ENCODE data around the gene MICB. TPM values are rescaled to one million over a fixed set of nuclear protein-coding genes. Genes with fewer than 3 reads are reported as not detected.

The MICB gene
- total and polyA plus RNA-seq, 2 of the 8 experiments (the other 6 are each of a cell fraction or from before 2014, with no cell fraction given) = 16.2 to 25.3 TPM

DNA sequence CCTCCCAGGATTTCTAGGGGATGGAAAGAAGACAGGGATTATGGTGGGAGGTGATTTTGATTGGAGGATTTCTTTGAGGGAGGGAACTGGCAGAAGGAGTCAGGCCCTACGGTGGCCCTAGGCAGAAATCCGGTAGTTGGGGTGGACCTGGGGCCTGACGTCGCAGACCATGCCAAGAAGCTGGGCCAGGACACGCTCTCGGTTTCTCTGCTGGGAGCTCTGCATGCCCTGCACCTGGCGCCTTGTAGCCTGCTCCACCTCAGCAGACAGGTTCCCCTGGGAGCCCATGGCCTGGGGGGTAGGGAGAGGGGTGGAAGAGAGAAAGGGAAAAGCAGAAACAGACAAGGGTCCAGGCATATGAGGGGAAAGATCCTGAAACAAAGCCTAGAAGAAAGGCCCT is 47.3 kb downstream of the MICB start:
- DNase-seq (ENCODE audit: low read depth in 1 of 2, low spot score in 2 of 2) = no peak
- Histone ChIP-seq H3K9ac (replicated peaks in 1 of 4; ENCODE audit: extremely low read depth in 1 of 4, low read depth in 3 of 4, low read length in 3 of 4) (no peak overlapping the region), H3K56ac (replicated peaks; ENCODE audit: insufficient read length, low read depth, low read length) (no peak overlapping the region), H2AK5ac (ENCODE audit: low read depth, low read length) (no peak overlapping the region), H3K9me3 (ENCODE audit: insufficient read depth in 2 of 2, low read depth in 1 of 2, low read length in 1 of 2) (no peaks in the 10 kb centered on the region), H3K4me1 (replicated peaks in 1 of 4; ENCODE audit: control insufficient read depth in 3 of 4, insufficient read depth in 4 of 4, low read length in 3 of 4) (peaks cover 0 to 9% (median 5%) of the 10 kb centered on the region in 4 experiments; a peak in 5 of 7 replicates), H2BK20ac (ENCODE audit: low read length) (no peak overlapping the region), H4K91ac (replicated peaks; ENCODE audit: insufficient read length, low read length) (no peak overlapping the region), H3K79me1 (ENCODE audit: low read depth, low read length) (no peaks in the 10 kb centered on the region; the same call in 1 of the 2 replicates), H3K79me2 (ENCODE audit: control insufficient read depth in 1 of 2, insufficient read depth in 2 of 2, low read length in 2 of 2) (peaks cover 12 to 29% of the 10 kb centered on the region in 2 experiments), H3K14ac (ENCODE audit: insufficient read length) (no peak overlapping the region), H3K27me3 (replicated peaks in 1 of 4; ENCODE audit: control insufficient read depth in 3 of 4, extremely low read depth in 1 of 4, insufficient read depth in 3 of 4, low read length in 3 of 4) (no peaks in the 10 kb centered on the region), H2BK15ac (ENCODE audit: low read length) (0 out of 2 replicates have a peak overlapping the region, but pooled peaks have one; percentile 66), H3K4me2 (ENCODE audit: insufficient read depth in 1 of 2, low read depth in 2 of 2, low read length in 2 of 2) (peak overlapping the region in 1 of 2 experiments; percentile 32; a peak in 1 of 4 replicates), H2BK5ac (ENCODE audit: low read depth, low read length) (no peak overlapping the region), H3K23ac (ENCODE audit: insufficient read length) (no peak overlapping the region), H4K20me1 (replicated peaks in 1 of 2; ENCODE audit: control insufficient read depth in 1 of 2, insufficient read depth in 2 of 2, low read length in 2 of 2) (peaks cover 2 to 4% of the 10 kb centered on the region in 2 experiments), H3K36me3 (ENCODE audit: control insufficient read depth in 2 of 4, insufficient read depth in 4 of 4, low read length in 3 of 4) (peaks cover under 1 to 7% (median 2%) of the 10 kb centered on the region in 4 experiments; a peak in 5 of 8 replicates), H2BK12ac (ENCODE audit: low read depth, low read length) (no peak overlapping the region), H3K4ac (replicated peaks; ENCODE audit: insufficient read length, low read depth, low read length) (no peak overlapping the region), H3K27ac (ENCODE audit: low read depth, low read length) (no peak overlapping the region), H4K8ac (ENCODE audit: extremely low read depth, insufficient read depth, low read length) (no peak overlapping the region), H4K5ac (ENCODE audit: insufficient read length, low read depth, low read length) (no peak overlapping the region), H3K18ac (ENCODE audit: extremely low read depth, low read length) (no peak overlapping the region), H2AFZ (ENCODE audit: low read length) (no peak overlapping the region), H2BK120ac (replicated peaks; ENCODE audit: low read depth, low read length) (no peak overlapping the region), H3K4me3 (ENCODE audit: extremely low read depth in 1 of 4, insufficient read depth in 2 of 4, low read depth in 3 of 4, low read length in 4 of 4) (no peak overlapping the region), H3K23me2 (ENCODE audit: low read depth, low read length) (peaks cover 4% of the 10 kb centered on the region)
- TF ChIP-seq RNF2 (IDR thresholded peaks at IDR 0.05; ENCODE audit: borderline replicate concordance, low read depth, low read length, missing control alignments, poor library complexity, severe bottlenecking) (no peak), CEBPB (IDR thresholded peaks at IDR 0.05; ENCODE audit: low read depth, low read length) (no peak), RXRA (IDR thresholded peaks at IDR 0.05; ENCODE audit: insufficient read depth, low read depth, low read length) (no peak), BRCA1 (IDR thresholded peaks at IDR 0.05; ENCODE audit: low read depth, low read length) (no peak), RAD21 (IDR thresholded peaks at IDR 0.05 in 1 of 2, conservative IDR thresholded peaks at IDR 0.05 in 1 of 2; ENCODE audit: low read depth in 2 of 2, low read length in 2 of 2) (no peak), SP2 (IDR thresholded peaks at IDR 0.05; ENCODE audit: low read length) (no peak), NANOG (IDR thresholded peaks at IDR 0.05; ENCODE audit: insufficient read depth, low read depth, low read length, poor library complexity, severe bottlenecking) (no peak), EZH2 (IDR thresholded peaks at IDR 0.05; ENCODE audit: low read depth, low read length, severe bottlenecking) (no peak), TAF7 (optimal IDR thresholded peaks at IDR 0.05; ENCODE audit: borderline replicate concordance, low read depth, low read length) (no peak), E2F6 (IDR thresholded peaks at IDR 0.05) (no peak), CBX8 (IDR thresholded peaks at IDR 0.05; ENCODE audit: borderline replicate concordance, low read depth, low read length) (no peak)
- FAIRE-seq = no peak
- ChIA-PET POLR2A (ENCODE audit: partially characterized antibody) (interaction anchor here (0.6 to 18.4 kb wide), 6 partner anchors 15 to 107 kb away, joined by 3 to 428 read pairs (median 78); partner anchors contain the start of genes BAG6, MCCD1, MICB and NCR3), CTCF (ENCODE audit: partially characterized antibody) (interaction anchor here (0.7 to 24.7 kb wide), 3 partner anchors 20 to 56 kb away, joined by 4 to 613 read pairs (median 254); partner anchors contain the start of genes LST1, LTB and NCR3)
- 83% methylated on average over 7 of the region's 7 CpGs; no CpG with 5 or more reads in 1 of the 2 experiments for WGBS, 2 experiments (ENCODE audit: extremely low coverage in 1 of 2, insufficient coverage in 1 of 2, insufficient read length in 1 of 2, insufficient replicate concordance in 2 of 2, low coverage in 1 of 2, low lambda C conversion rate in 2 of 2, missing lambda C conversion rate in 1 of 2)
